Breast epithelium (tissue), 3 donors: ENCODE measurements around the gene EMILIN2.

Source experiments
- POLR2A ChIP-seq: fragments of 450-650 bp; IDR thresholded peaks from one replicate; pipeline ENCODE4 v1.6.1; 2016; ENCODE audit warnings: antibody characterized with exemption, mild to moderate bottlenecking, moderate library complexity
- TF ChIP-seq, protein P1 (sequence below), 3 donors: fragments of 450-650 bp; IDR thresholded peaks; one replicate each; pipeline ENCODE4 v1.5.1; 2016 to 2017; ENCODE audit warnings: antibody characterized with exemption in 3 of 3, mild to moderate bottlenecking in 3 of 3, moderate library complexity in 3 of 3

DNA sequence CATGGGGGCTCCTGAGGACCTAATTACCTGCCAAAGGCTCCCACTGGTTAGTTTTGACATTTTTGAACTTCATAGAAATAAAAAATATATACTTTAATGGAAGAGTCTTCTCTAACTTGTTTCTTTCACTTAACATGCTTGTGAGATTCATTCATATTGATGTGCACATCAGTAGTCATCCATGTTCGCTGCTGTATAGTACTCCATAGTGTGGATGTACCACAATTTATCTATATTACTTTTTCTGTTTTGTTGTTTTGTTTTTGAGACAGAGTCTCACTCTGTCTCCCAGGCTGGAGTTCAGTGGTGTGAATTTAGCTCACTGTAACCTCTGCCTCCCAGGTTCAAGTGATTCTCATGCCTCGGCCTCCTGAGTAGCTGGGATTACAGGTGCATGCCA, 22.8 kb upstream of the EMILIN2 start:
- TF ChIP-seq, protein P1, sequence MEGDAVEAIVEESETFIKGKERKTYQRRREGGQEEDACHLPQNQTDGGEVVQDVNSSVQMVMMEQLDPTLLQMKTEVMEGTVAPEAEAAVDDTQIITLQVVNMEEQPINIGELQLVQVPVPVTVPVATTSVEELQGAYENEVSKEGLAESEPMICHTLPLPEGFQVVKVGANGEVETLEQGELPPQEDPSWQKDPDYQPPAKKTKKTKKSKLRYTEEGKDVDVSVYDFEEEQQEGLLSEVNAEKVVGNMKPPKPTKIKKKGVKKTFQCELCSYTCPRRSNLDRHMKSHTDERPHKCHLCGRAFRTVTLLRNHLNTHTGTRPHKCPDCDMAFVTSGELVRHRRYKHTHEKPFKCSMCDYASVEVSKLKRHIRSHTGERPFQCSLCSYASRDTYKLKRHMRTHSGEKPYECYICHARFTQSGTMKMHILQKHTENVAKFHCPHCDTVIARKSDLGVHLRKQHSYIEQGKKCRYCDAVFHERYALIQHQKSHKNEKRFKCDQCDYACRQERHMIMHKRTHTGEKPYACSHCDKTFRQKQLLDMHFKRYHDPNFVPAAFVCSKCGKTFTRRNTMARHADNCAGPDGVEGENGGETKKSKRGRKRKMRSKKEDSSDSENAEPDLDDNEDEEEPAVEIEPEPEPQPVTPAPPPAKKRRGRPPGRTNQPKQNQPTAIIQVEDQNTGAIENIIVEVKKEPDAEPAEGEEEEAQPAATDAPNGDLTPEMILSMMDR (IDR thresholded peaks at IDR 0.05), result no peak
- no peak for TF ChIP-seq POLR2A
